Adrenal gland (tissue), 5 donors: ENCODE data around the gene MCHR2.

Experiments used
- POLR2A ChIP-seq, 2 donors: fragments of 450-650 bp; IDR thresholded peaks; one replicate each; pipeline ENCODE4 v1.6.1; 2017; ENCODE audit warnings: antibody characterized with exemption in 2 of 2, mild to moderate bottlenecking in 2 of 2, moderate library complexity in 1 of 2
- TF ChIP-seq, protein P1 (sequence below), 6 experiments: fragments of 450-650 bp in 4 of 6; fragments of 200-600 bp in 2 of 6; sonication (generic) in 1 of 6; IDR thresholded peaks; 1 replicate in 5 of 6; 2 replicates in 1 of 6; pipeline versions ENCODE4 v1.5.1 to v1.8.0; 2016 to 2021; ENCODE audit warnings: antibody characterized with exemption in 6 of 6, mild to moderate bottlenecking in 2 of 6, moderate library complexity in 1 of 6
- donor health status: DM: no; HTN: no; CAD: no.

DNA sequence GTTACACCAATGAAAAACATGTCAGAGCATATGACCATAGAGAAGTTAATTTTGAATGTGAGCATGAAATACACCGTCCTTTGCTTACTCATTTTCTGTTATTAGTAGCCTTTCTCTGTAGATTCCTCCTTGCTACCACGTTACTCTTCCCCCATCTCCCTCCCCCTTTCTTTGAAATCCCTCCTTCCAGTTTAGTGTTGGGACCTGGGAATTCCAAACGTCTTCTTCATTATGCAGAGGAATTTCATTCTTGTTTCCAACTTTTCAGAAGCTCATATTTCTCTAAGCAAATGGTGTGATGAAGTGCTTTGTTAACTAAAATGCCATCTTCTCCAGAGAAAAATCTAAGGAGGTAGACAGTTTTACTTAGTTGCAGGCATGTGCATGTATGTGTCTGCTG is 122.4 kb downstream of the MCHR2 start:
- TF ChIP-seq, protein P1, sequence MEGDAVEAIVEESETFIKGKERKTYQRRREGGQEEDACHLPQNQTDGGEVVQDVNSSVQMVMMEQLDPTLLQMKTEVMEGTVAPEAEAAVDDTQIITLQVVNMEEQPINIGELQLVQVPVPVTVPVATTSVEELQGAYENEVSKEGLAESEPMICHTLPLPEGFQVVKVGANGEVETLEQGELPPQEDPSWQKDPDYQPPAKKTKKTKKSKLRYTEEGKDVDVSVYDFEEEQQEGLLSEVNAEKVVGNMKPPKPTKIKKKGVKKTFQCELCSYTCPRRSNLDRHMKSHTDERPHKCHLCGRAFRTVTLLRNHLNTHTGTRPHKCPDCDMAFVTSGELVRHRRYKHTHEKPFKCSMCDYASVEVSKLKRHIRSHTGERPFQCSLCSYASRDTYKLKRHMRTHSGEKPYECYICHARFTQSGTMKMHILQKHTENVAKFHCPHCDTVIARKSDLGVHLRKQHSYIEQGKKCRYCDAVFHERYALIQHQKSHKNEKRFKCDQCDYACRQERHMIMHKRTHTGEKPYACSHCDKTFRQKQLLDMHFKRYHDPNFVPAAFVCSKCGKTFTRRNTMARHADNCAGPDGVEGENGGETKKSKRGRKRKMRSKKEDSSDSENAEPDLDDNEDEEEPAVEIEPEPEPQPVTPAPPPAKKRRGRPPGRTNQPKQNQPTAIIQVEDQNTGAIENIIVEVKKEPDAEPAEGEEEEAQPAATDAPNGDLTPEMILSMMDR (IDR thresholded peaks at IDR 0.05), result no peak
- TF ChIP-seq POLR2A (IDR thresholded peaks at IDR 0.05), result no peak
